ENCODE data around the gene PPM1F. TPM values are rescaled to one million over a fixed set of nuclear protein-coding genes. Genes with fewer than 3 reads are reported as not detected.

PPM1F gene
- 20.5 TPM for total RNA-seq
- long read RNA-seq, full-length matches to known transcripts = 6 of 24 reads
- long read RNA-seq, partial matches to known transcripts = 3 of 24 reads
- long read RNA-seq, other reads (novel, unspliced or antisense) = 15 of 24 reads

- intact Hi-C loops (cut with DNase I) = loop anchor here (2.0 kb wide), 2 partner anchors 14 to 216 kb away; no protein-coding TSS in a partner anchor
- peak; percentile 95 for DNase-seq (ENCODE audit: low spot score)
Observed at GRCh38 chr22:21952586-21953571, at the start of gene PPM1F. PPM1F (minus strand) TSS chr22:21952848; CDS start chr22:21946048, 6,800 bp downstream.

- intact Hi-C loops (cut with DNase I) = no loop called here
Observed at GRCh38 chr22:22001664-22002525, 49.2 kb upstream of the PPM1F start.

GRCh38 chr22:21998595-21999247 is 46.1 kb upstream of the PPM1F start:
- intact Hi-C loops (cut with DNase I) = no loop called here
- no peak for DNase-seq (ENCODE audit: low spot score)

More at GRCh38 chr22:22001664-22002525, 49.2 kb upstream of the PPM1F start:
- no peak for DNase-seq (ENCODE audit: low spot score)

- intact Hi-C loops (cut with DNase I) = no loop called here
- no peak for DNase-seq (ENCODE audit: low spot score)
Observed at GRCh38 chr22:21996175-21996720, 43.6 kb upstream of the PPM1F start.

- intact Hi-C loops (cut with DNase I) = no loop called here
Observed at GRCh38 chr22:21995660-21996059, 43.0 kb upstream of the PPM1F start.

GRCh38 chr22:21994881-21995444 is 42.3 kb upstream of the PPM1F start:
- intact Hi-C loops (cut with DNase I) = no loop called here
- DNase-seq (ENCODE audit: low spot score) = no peak

More at GRCh38 chr22:21995660-21996059, 43.0 kb upstream of the PPM1F start:
- no peak for DNase-seq (ENCODE audit: low spot score)

- intact Hi-C loops (cut with DNase I) = no loop called here
Observed at GRCh38 chr22:21992593-21993237, 40.1 kb upstream of the PPM1F start.

GRCh38 chr22:21991774-21992173 is 39.1 kb upstream of the PPM1F start:
- intact Hi-C loops (cut with DNase I) = no loop called here
- no peak for DNase-seq (ENCODE audit: low spot score)

More at GRCh38 chr22:21992593-21993237, 40.1 kb upstream of the PPM1F start:
- no peak for DNase-seq (ENCODE audit: low spot score)

- intact Hi-C loops (cut with DNase I) = no loop called here
- no peak for DNase-seq (ENCODE audit: low spot score)
Observed at GRCh38 chr22:21991304-21991596, 38.6 kb upstream of the PPM1F start.

- intact Hi-C loops (cut with DNase I) = no loop called here
- no peak for DNase-seq (ENCODE audit: low spot score)
Observed at GRCh38 chr22:21990445-21991303, 38.0 kb upstream of the PPM1F start.

GRCh38 chr22:21989049-21989448 is 36.4 kb upstream of the PPM1F start:
- intact Hi-C loops (cut with DNase I) = no loop called here
- no peak for DNase-seq (ENCODE audit: low spot score)

- intact Hi-C loops (cut with DNase I) = no loop called here
- no peak for DNase-seq (ENCODE audit: low spot score)
Observed at GRCh38 chr22:21985214-21985613, 32.6 kb upstream of the PPM1F start.

GRCh38 chr22:21984793-21985192 is 32.1 kb upstream of the PPM1F start:
- no peak for DNase-seq (ENCODE audit: low spot score)
- intact Hi-C loops (cut with DNase I) = no loop called here

- peak; percentile 92 for DNase-seq (ENCODE audit: low spot score)
- intact Hi-C loops (cut with DNase I) = no loop called here
Observed at GRCh38 chr22:21982338-21982965, 29.8 kb upstream of the PPM1F start, which contains the start of gene TOP3B. TOP3B (minus strand) TSS chr22:21982787; CDS start chr22:21975709, 7,078 bp downstream.

GRCh38 chr22:21981874-21982273 is 29.2 kb upstream of the PPM1F start:
- no peak for DNase-seq (ENCODE audit: low spot score)
- intact Hi-C loops (cut with DNase I) = no loop called here

- intact Hi-C loops (cut with DNase I) = no loop called here
- DNase-seq (ENCODE audit: low spot score) = no peak
Observed at GRCh38 chr22:21980547-21980946, 27.9 kb upstream of the PPM1F start.

Data from cardiac septum (tissue), 1 donor.